Measurements from ENCODE around the gene KMT2E. TPM values are rescaled to one million over a fixed set of nuclear protein-coding genes. Genes with fewer than 3 reads are reported as not detected.

KMT2E gene
- total RNA-seq, 1 experiment from 2014 or later: 52.3 TPM

- no peak for DNase-seq (ENCODE audit: low spot score)
- no peaks in the 10 kb centered on the region for H3K27me3 Mint-ChIP-seq (ENCODE audit: low read depth)
- no peak overlapping the region for H3K4me3 Mint-ChIP-seq
- H3K4me1 Mint-ChIP-seq: 0 out of 2 replicates have a peak, but pooled peaks cover 4% of the 10 kb centered on the region
- H3K36me3 Mint-ChIP-seq: peaks cover 14% of the 10 kb centered on the region; the same call in 1 of the 2 replicates
- POLR2A ChIA-PET: no interaction called here
- H3K27ac Mint-ChIP-seq: no peak overlapping the region; the same call in 1 of the 2 replicates
- H3K9me3 Mint-ChIP-seq: no peaks in the 10 kb centered on the region
- no peak for ATAC-seq
- CTCF ChIA-PET: no interaction called here
- TF ChIP-seq AFF4 (CRISPR knock-in tag; IDR thresholded peaks at IDR 0.05; ENCODE audit: borderline replicate concordance) (no peak), ETV6 (CRISPR knock-in tag; IDR thresholded peaks at IDR 0.05) (no peak), HMGA2 (CRISPR knock-in tag; IDR thresholded peaks at IDR 0.05) (no peak), CBFB (CRISPR knock-in tag; IDR thresholded peaks at IDR 0.05; ENCODE audit: low read depth) (no peak), ZNF138 (CRISPR knock-in tag; conservative IDR thresholded peaks at IDR 0.05) (no peak), ZNF396 (CRISPR knock-in tag; IDR thresholded peaks at IDR 0.05; ENCODE audit: borderline replicate concordance) (no peak), E2F5 (CRISPR knock-in tag; IDR thresholded peaks at IDR 0.05) (no peak), GTF2I (CRISPR knock-in tag; conservative IDR thresholded peaks at IDR 0.05) (no peak), NFATC4 (CRISPR knock-in tag; IDR thresholded peaks at IDR 0.05) (no peak), TP53 (CRISPR knock-in tag; IDR thresholded peaks at IDR 0.05) (no peak), EMX1 (CRISPR knock-in tag; IDR thresholded peaks at IDR 0.05) (no peak), RELA (CRISPR knock-in tag; IDR thresholded peaks at IDR 0.05; ENCODE audit: borderline replicate concordance) (no peak), TEAD1 (CRISPR knock-in tag; IDR thresholded peaks at IDR 0.05) (no peak), NR2C2 (CRISPR knock-in tag; IDR thresholded peaks at IDR 0.05) (no peak), TCF7 (CRISPR knock-in tag; IDR thresholded peaks at IDR 0.05; ENCODE audit: low read depth) (no peak), ZNF425 (CRISPR knock-in tag; conservative IDR thresholded peaks at IDR 0.05) (no peak), OVOL2 (CRISPR knock-in tag; IDR thresholded peaks at IDR 0.05; ENCODE audit: borderline replicate concordance) (no peak)
Observed at GRCh38 chr7:105132835-105133234, 118.8 kb downstream of the KMT2E start.

- Mint-ChIP-seq H3K27ac (no peak overlapping the region; the same call in 1 of the 2 replicates), H3K36me3 (peaks cover 17% of the 10 kb centered on the region), H3K4me3 (no peak overlapping the region), H3K4me1 (0 out of 2 replicates have a peak, but pooled peaks cover 4% of the 10 kb centered on the region), H3K9me3 (no peaks in the 10 kb centered on the region), H3K27me3 (ENCODE audit: low read depth) (no peaks in the 10 kb centered on the region)
- ATAC-seq (no peak), DNase-seq (ENCODE audit: low spot score) (no peak)
- POLR2A ChIA-PET: no interaction called here
- CTCF ChIA-PET: interaction anchor here (0.5 kb wide), 1 partner anchor 11 kb away, joined by 3 read pairs; no protein-coding TSS in a partner anchor
- no peak for TF ChIP-seq FOXK1 (CRISPR knock-in tag; IDR thresholded peaks at IDR 0.05)
- TF ChIP-seq FOXP4 (CRISPR knock-in tag; IDR thresholded peaks at IDR 0.05): no peak
- TF ChIP-seq CTCF (IDR thresholded peaks at IDR 0.05): no peak
- no peak for TF ChIP-seq TEAD1 (CRISPR knock-in tag; IDR thresholded peaks at IDR 0.05)
- no peak for TF ChIP-seq AFF4 (CRISPR knock-in tag; IDR thresholded peaks at IDR 0.05; ENCODE audit: borderline replicate concordance)
Observed at GRCh38 chr7:105133358-105133757, 119.4 kb downstream of the KMT2E start.
